H1 (cell line): ENCODE data around the gene KCNRG. TPM values are rescaled to one million over a fixed set of nuclear protein-coding genes. Genes with fewer than 3 reads are reported as not detected.

Source experiments
- CTCF ChIA-PET: fragments of 300-600 bp; sonication (Branson Sonifier 250); formaldehyde crosslinking; loops from one replicate; lab custom pipeline; 2021; ENCODE audit not compliant: partially characterized antibody; lab: Charles Lee
- POLR2A ChIA-PET: fragments of 300-600 bp; sonication (Branson Sonifier 250); formaldehyde crosslinking; loops from one replicate; lab custom pipeline; 2021; ENCODE audit warnings: inconsistent platforms; ENCODE audit not compliant: partially characterized antibody; lab: Charles Lee
- DNase-seq, 2 experiments: peaks; one replicate each; pipeline versions ENCODE4 v3.0.0 to v3.0.0-alpha.2; 2010 to 2022; ENCODE audit warnings: low spot score in 2 of 2, low read depth in 1 of 2, mixed read lengths in 1 of 2
- FAIRE-seq: peaks from 2 replicates; lab custom pipeline; 2011; peaks lifted over from hg19 to GRCh38; lab: Jason Lieb, UNC
- H2AFZ ChIP-seq: 2 replicates; pipeline ENCODE4 v1.8.1; 2012; ENCODE audit warnings: low read length, inconsistent platforms
- H2AK5ac ChIP-seq: 2 replicates; pipeline ENCODE4 v1.6.1; 2013; ENCODE audit warnings: low read depth, low read length
- H2BK120ac ChIP-seq: replicated peaks from 2 replicates; pipeline ENCODE3; 2013; ENCODE audit warnings: low read depth, low read length, inconsistent platforms
- H2BK12ac ChIP-seq: 2 replicates; pipeline ENCODE4 v1.6.1; 2013; ENCODE audit warnings: low read depth, low read length
- H2BK15ac ChIP-seq: 2 replicates; pipeline ENCODE4 v1.6.1; 2013; ENCODE audit warnings: low read length
- H2BK20ac ChIP-seq: 2 replicates; pipeline ENCODE4 v1.6.1; 2013; ENCODE audit warnings: low read length
- H2BK5ac ChIP-seq: 2 replicates; pipeline ENCODE4 v1.6.1; 2013; ENCODE audit warnings: low read depth, low read length
- H3K14ac ChIP-seq: 2 replicates; pipeline ENCODE4 v1.6.1; 2013; ENCODE audit warnings: inconsistent platforms; ENCODE audit not compliant: insufficient read length
- H3K18ac ChIP-seq: 2 replicates; pipeline ENCODE4 v1.6.1; 2013; ENCODE audit warnings: low read length; ENCODE audit errors: extremely low read depth
- H3K23ac ChIP-seq: 2 replicates; pipeline ENCODE4 v1.6.1; 2013; ENCODE audit warnings: inconsistent platforms; ENCODE audit not compliant: insufficient read length
- H3K23me2 ChIP-seq: 2 replicates; pipeline ENCODE4 v1.6.1; 2013; ENCODE audit warnings: low read depth, low read length
- H3K27ac ChIP-seq: 2 replicates; pipeline ENCODE4 v1.6.1; 2011; ENCODE audit warnings: low read depth, low read length, inconsistent platforms
- H3K27me3 ChIP-seq, 4 experiments: replicated peaks in 1 of 4; 1 replicate in 1 of 4; 2 replicates in 3 of 4; pipeline versions ENCODE4 v1.6.1 to v1.8.1; 2011 to 2013; ENCODE audit warnings: low read length in 3 of 4, mild to moderate bottlenecking in 3 of 4, inconsistent platforms in 2 of 4, mixed read lengths in 2 of 4, moderate library complexity in 1 of 4; ENCODE audit not compliant: control insufficient read depth in 3 of 4, insufficient read depth in 3 of 4; ENCODE audit errors: extremely low read depth in 1 of 4
- H3K36me3 ChIP-seq, 4 experiments: 2 replicates each; pipeline versions ENCODE4 v1.6.1 to v1.8.1; 2011 to 2013; ENCODE audit warnings: mild to moderate bottlenecking in 4 of 4, low read length in 3 of 4, moderate library complexity in 2 of 4, control low read depth in 1 of 4, inconsistent platforms in 1 of 4; ENCODE audit not compliant: insufficient read depth in 4 of 4, control insufficient read depth in 2 of 4
- H3K4ac ChIP-seq: replicated peaks from 2 replicates; pipeline ENCODE3; 2013; ENCODE audit warnings: low read length, low read depth, mixed read lengths, inconsistent platforms; ENCODE audit not compliant: insufficient read length
- H3K4me1 ChIP-seq, 4 experiments: replicated peaks in 1 of 4; 1 replicate in 1 of 4; 2 replicates in 3 of 4; pipeline versions ENCODE4 v1.6.1 to v1.8.1; 2011 to 2013; ENCODE audit warnings: low read length in 3 of 4, inconsistent platforms in 2 of 4, mixed read lengths in 1 of 4; ENCODE audit not compliant: insufficient read depth in 4 of 4, control insufficient read depth in 3 of 4
- H3K4me2 ChIP-seq, 2 experiments: 2 replicates each; pipeline versions ENCODE4 v1.6.1 to v1.8.1; 2011 to 2013; ENCODE audit warnings: low read depth in 2 of 2, low read length in 2 of 2, control low read depth in 1 of 2, inconsistent platforms in 1 of 2, mild to moderate bottlenecking in 1 of 2; ENCODE audit not compliant: insufficient read depth in 1 of 2
- H3K4me3 ChIP-seq, 4 experiments: fragments of 200-600, 300-600 bp in 1 of 4; sonication (generic), shearing (Covaris generic), sonication (Bioruptor Twin) in 1 of 4; 2 replicates each; pipeline versions ENCODE4 v1.5.1 to v1.8.1; 2011 to 2016; ENCODE audit warnings: low read length in 4 of 4, low read depth in 3 of 4, control low read depth in 2 of 4, inconsistent platforms in 2 of 4, mild to moderate bottlenecking in 2 of 4, mixed read lengths in 1 of 4, moderate library complexity in 1 of 4; ENCODE audit not compliant: insufficient read depth in 2 of 4; ENCODE audit errors: extremely low read depth in 1 of 4
- H3K56ac ChIP-seq: replicated peaks from 2 replicates; pipeline ENCODE3; 2013; ENCODE audit warnings: low read depth, mild to moderate bottlenecking, mixed read lengths, low read length, inconsistent platforms; ENCODE audit not compliant: insufficient read length
- H3K79me1 ChIP-seq: 2 replicates; pipeline ENCODE4 v1.6.1; 2013; ENCODE audit warnings: low read depth, low read length, control low read depth
- H3K79me2 ChIP-seq, 2 experiments: 2 replicates each; pipeline versions ENCODE4 v1.6.1 to v1.8.1; 2012 to 2013; ENCODE audit warnings: low read length in 2 of 2, mild to moderate bottlenecking in 2 of 2, inconsistent platforms in 1 of 2; ENCODE audit not compliant: insufficient read depth in 2 of 2, control insufficient read depth in 1 of 2
- H3K9ac ChIP-seq, 4 experiments: replicated peaks in 1 of 4; 1 replicate in 1 of 4; 2 replicates in 3 of 4; pipeline versions ENCODE4 v1.6.1 to v1.8.1; 2011 to 2013; ENCODE audit warnings: low read depth in 3 of 4, low read length in 3 of 4, control low read depth in 2 of 4, mild to moderate bottlenecking in 2 of 4, moderate library complexity in 2 of 4, inconsistent platforms in 1 of 4; ENCODE audit errors: extremely low read depth in 1 of 4
- H3K9me3 ChIP-seq, 2 experiments: 2 replicates each; pipeline versions ENCODE4 v1.6.1 to v1.8.1; 2012 to 2013; ENCODE audit warnings: mild to moderate bottlenecking in 2 of 2, moderate library complexity in 2 of 2, control low read depth in 1 of 2, inconsistent platforms in 1 of 2, low read depth in 1 of 2, low read length in 1 of 2, mixed read lengths in 1 of 2; ENCODE audit not compliant: insufficient read depth in 2 of 2
- H4K20me1 ChIP-seq, 2 experiments: replicated peaks in 1 of 2; 2 replicates each; pipeline versions ENCODE3 to v1.8.1; 2011 to 2013; ENCODE audit warnings: inconsistent platforms in 2 of 2, low read length in 2 of 2, mild to moderate bottlenecking in 1 of 2; ENCODE audit not compliant: insufficient read depth in 2 of 2, control insufficient read depth in 1 of 2
- H4K5ac ChIP-seq: 2 replicates; pipeline ENCODE4 v1.6.1; 2013; ENCODE audit warnings: low read length, low read depth, mixed read lengths, inconsistent platforms; ENCODE audit not compliant: insufficient read length
- H4K8ac ChIP-seq: 2 replicates; pipeline ENCODE4 v1.8.0; 2013; ENCODE audit warnings: mild to moderate bottlenecking, moderate library complexity, low read length, inconsistent platforms; ENCODE audit not compliant: insufficient read depth; ENCODE audit errors: extremely low read depth
- H4K91ac ChIP-seq: replicated peaks from 2 replicates; pipeline ENCODE3; 2013; ENCODE audit warnings: low read length, mixed read lengths, inconsistent platforms; ENCODE audit not compliant: insufficient read length
- E2F6 ChIP-seq: IDR thresholded peaks from 2 replicates; pipeline ENCODE4 v1.6.1; 2012; ENCODE audit warnings: inconsistent platforms
- EP300 ChIP-seq, 2 experiments: IDR thresholded peaks; 1 replicate in 1 of 2; 2 replicates in 1 of 2; pipeline ENCODE4 v1.6.1; 2011 to 2012; ENCODE audit warnings: low read depth in 2 of 2, low read length in 2 of 2, mild to moderate bottlenecking in 2 of 2, borderline replicate concordance in 1 of 2, inconsistent platforms in 1 of 2, moderate library complexity in 1 of 2
- KDM4A ChIP-seq: IDR thresholded peaks from one replicate; pipeline ENCODE4 v1.7.1; 2012; ENCODE audit warnings: low read depth, mild to moderate bottlenecking, moderate library complexity, low read length, inconsistent platforms; ENCODE audit not compliant: severe bottlenecking
- SIRT6 ChIP-seq: IDR thresholded peaks from one replicate; pipeline ENCODE4 v1.7.1; 2012; ENCODE audit warnings: low read length, inconsistent platforms
- YY1 ChIP-seq: IDR thresholded peaks from 2 replicates; pipeline ENCODE4 v1.6.1; 2011; ENCODE audit warnings: low read depth, mild to moderate bottlenecking, low read length
- WGBS, 2 experiments: shearing (Covaris generic) in 1 of 2; methylation state at CpG; one replicate each; pipeline versions ENCODE4 v1.1.6 to v1.1.7; 2013 to 2015; ENCODE audit warnings: low lambda C conversion rate in 2 of 2, mixed read lengths in 2 of 2, inconsistent platforms in 1 of 2, low coverage in 1 of 2, missing lambda C conversion rate in 1 of 2; ENCODE audit not compliant: insufficient replicate concordance in 2 of 2, insufficient coverage in 1 of 2, insufficient read length in 1 of 2; ENCODE audit errors: extremely low coverage in 1 of 2, missing lambda C conversion rate in 1 of 2; 5-methylcytosine and 5-hydroxymethylcytosine counted together
- polyA plus RNA-seq, 7 experiments: library from polyadenylated mRNA; depleted of rRNA in 3 of 7; stranded (reverse) in 5 of 7; unstranded in 2 of 7; fragments of >200 nt in 5 of 7; fragments of 200-250 nt in 2 of 7; gene quantifications; 1 replicate in 5 of 7; 2 replicates in 1 of 7; 4 replicates in 1 of 7; pipeline versions ENCODE4 v1.2.1 to v1.2.3, GENCODE V29; 2011 to 2013; ENCODE audit warnings: missing spikeins in 2 of 7, mixed read lengths in 2 of 7
- total RNA-seq: library from RNA; stranded (reverse); fragmentation: NEBNext Ultra II Directional; extraction: Animal tissue kit (Norgen Biotek cat#: 25700); gene quantifications from 2 replicates; pipeline ENCODE4 v1.2.1, GENCODE V29; 2021
- TF ChIP-seq, protein P1 (sequence below), 3 experiments: IDR thresholded peaks; 1 replicate in 2 of 3; 2 replicates in 1 of 3; pipeline versions ENCODE4 v1.5.1 to v1.6.1; 2011; ENCODE audit warnings: low read length in 3 of 3, mild to moderate bottlenecking in 3 of 3, inconsistent platforms in 2 of 3, low read depth in 1 of 3, moderate library complexity in 1 of 3; ENCODE audit not compliant: insufficient read depth in 1 of 3; ENCODE audit errors: control extremely low read depth in 1 of 3

Gene KCNRG
- total and polyA plus RNA-seq, 2 of the 8 experiments (the other 6 are each of a cell fraction or from before 2014, with no cell fraction given), result 0.65 to 1.2 TPM

DNA sequence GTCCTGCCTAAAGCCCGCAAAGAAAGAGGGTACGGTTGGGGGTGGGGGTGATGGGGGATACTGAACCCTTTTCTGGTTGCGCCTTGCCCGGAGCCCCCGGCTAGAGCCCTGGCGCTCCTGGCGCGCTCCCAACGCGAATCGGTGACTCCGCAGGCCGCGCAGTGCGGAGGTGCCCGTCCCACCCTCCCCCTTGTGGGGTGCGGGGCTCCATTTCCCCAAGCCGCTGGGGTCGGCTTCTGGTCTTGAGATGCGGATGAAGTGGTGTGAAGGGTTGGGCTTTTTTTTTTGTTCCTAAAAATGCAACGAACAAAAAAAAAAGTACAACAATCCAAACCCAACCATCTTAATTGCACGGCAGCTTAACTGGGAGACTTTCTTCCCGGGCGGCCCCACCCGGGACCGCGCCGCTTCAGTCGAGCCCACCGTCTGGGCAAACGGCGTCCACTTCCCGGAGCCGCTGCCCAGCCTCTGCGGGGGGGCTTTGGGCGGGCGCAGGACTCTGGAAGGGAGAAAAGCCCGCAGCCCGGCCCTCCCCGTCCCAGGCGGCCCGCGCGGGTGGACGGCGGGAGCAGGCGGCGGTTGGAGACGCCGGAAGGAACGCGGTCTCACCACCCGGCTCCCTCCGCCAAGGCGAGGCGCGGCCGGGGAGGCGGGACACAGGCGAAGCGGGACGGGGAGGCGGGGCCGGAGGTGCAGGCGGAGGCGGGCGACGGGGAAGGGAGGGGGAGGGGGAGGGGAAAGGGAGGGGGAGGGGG, 18.9 kb upstream of the KCNRG start:
- no peak overlapping the region for H2BK120ac ChIP-seq
- peaks cover 0 to 29% of the 10 kb centered on the region in 2 experiments; a peak in 2 of 4 replicates for H3K79me2 ChIP-seq
- H3K9ac ChIP-seq, result peak overlapping the region; percentile 13 to 82 (median 41)
- H3K36me3 ChIP-seq, result peaks cover 0 to 27% (median 6%) of the 10 kb centered on the region in 4 experiments; a peak in 2 of 8 replicates
- H3K14ac ChIP-seq, result no peak overlapping the region
- no peak overlapping the region for H2AFZ ChIP-seq
- no peaks in the 10 kb centered on the region for H4K20me1 ChIP-seq
- peaks cover 2 to 6% (median 5%) of the 10 kb centered on the region in 4 experiments; a peak in 4 of 7 replicates for H3K4me1 ChIP-seq
- no peak for FAIRE-seq
- H3K4ac ChIP-seq, result no peak overlapping the region
- H2AK5ac ChIP-seq, result no peak overlapping the region
- H3K23me2 ChIP-seq, result peaks cover 9% of the 10 kb centered on the region
- peak overlapping the region; percentile 63; the same call in 1 of the 2 replicates for H3K18ac ChIP-seq
- H2BK12ac ChIP-seq, result no peak overlapping the region
- peak overlapping the region; percentile 66 for H3K56ac ChIP-seq
- DNase-seq, result peak; percentile 60 to 89
- peaks cover 0 to 2% (median 0%) of the 10 kb centered on the region in 4 experiments; a peak in 2 of 7 replicates for H3K27me3 ChIP-seq
- H3K23ac ChIP-seq, result no peak overlapping the region
- ChIA-PET CTCF (interaction anchor here (0.6 to 3.2 kb wide), 14 partner anchors 11 to 1073 kb away, joined by 3 to 45 read pairs (median 5); no protein-coding TSS in a partner anchor), POLR2A (interaction anchor here (0.6 to 5.0 kb wide), 15 partner anchors 8 to 267 kb away, joined by 3 to 52 read pairs (median 10); partner anchors contain the start of genes KCNRG and KPNA3)
- H2BK15ac ChIP-seq, result no peak overlapping the region
- H2BK5ac ChIP-seq, result no peak overlapping the region; the same call in 1 of the 2 replicates
- no peaks in the 10 kb centered on the region for H3K9me3 ChIP-seq
- H4K5ac ChIP-seq, result peak overlapping the region; percentile 34
- H3K79me1 ChIP-seq, result no peaks in the 10 kb centered on the region
- peak overlapping the region; percentile 66; the same call in 1 of the 2 replicates for H3K27ac ChIP-seq
- no peak overlapping the region for H2BK20ac ChIP-seq
- 3% methylated on average over 33 of the region's 68 CpGs; no CpG with 5 or more reads in 1 of the 2 experiments for WGBS, 2 experiments
- H4K8ac ChIP-seq, result peak overlapping the region; percentile 36; the same call in 1 of the 2 replicates
- peak overlapping the region; percentile 64 to 95 (median 79) for H3K4me3 ChIP-seq
- peak overlapping the region; percentile 76 to 88 for H3K4me2 ChIP-seq
- no peak overlapping the region for H4K91ac ChIP-seq
- TF ChIP-seq E2F6, result peak; percentile 70
- TF ChIP-seq KDM4A, result peak; percentile 49
- 0 out of 2 replicates have a peak, but pooled peaks have one; percentile 5 for TF ChIP-seq YY1
- TF ChIP-seq EP300 (IDR thresholded peaks at IDR 0.05; ENCODE audit: borderline replicate concordance in 1 of 2, low read depth in 2 of 2, low read length in 2 of 2), result peak in 1 of 2 experiments; percentile 52; a peak in 1 of 3 replicates
- TF ChIP-seq SIRT6, result no peak
- TF ChIP-seq, protein P1, sequence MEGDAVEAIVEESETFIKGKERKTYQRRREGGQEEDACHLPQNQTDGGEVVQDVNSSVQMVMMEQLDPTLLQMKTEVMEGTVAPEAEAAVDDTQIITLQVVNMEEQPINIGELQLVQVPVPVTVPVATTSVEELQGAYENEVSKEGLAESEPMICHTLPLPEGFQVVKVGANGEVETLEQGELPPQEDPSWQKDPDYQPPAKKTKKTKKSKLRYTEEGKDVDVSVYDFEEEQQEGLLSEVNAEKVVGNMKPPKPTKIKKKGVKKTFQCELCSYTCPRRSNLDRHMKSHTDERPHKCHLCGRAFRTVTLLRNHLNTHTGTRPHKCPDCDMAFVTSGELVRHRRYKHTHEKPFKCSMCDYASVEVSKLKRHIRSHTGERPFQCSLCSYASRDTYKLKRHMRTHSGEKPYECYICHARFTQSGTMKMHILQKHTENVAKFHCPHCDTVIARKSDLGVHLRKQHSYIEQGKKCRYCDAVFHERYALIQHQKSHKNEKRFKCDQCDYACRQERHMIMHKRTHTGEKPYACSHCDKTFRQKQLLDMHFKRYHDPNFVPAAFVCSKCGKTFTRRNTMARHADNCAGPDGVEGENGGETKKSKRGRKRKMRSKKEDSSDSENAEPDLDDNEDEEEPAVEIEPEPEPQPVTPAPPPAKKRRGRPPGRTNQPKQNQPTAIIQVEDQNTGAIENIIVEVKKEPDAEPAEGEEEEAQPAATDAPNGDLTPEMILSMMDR (IDR thresholded peaks at IDR 0.05; ENCODE audit: control extremely low read depth in 1 of 3, insufficient read depth in 1 of 3, low read depth in 1 of 3, low read length in 3 of 3), result no peak
